ENCODE measurements around the gene CCDC91. TPM values are rescaled to one million over a fixed set of nuclear protein-coding genes. Genes with fewer than 3 reads are reported as not detected.

Gene CCDC91
- total RNA-seq, 4 donors from 2014 or later: 7.2 to 37.6 (median 22.7) TPM

- 93 to 100% methylated on average over 2 of the region's 2 CpGs for WGBS, 2 donors
- Histone ChIP-seq H3K4me3 (no peak overlapping the region), H3K27me3 (no peaks in the 10 kb centered on the region), H3K4me1 (no peaks in the 10 kb centered on the region), H3K27ac (no peak overlapping the region), H3K9me3 (peaks cover 0 to 7% (median 0%) of the 10 kb centered on the region in 3 donors), H3K36me3 (peaks cover 0 to 21% (median 0%) of the 10 kb centered on the region in 3 donors)
- intact Hi-C loops (cut with DNase I): no loop called here
- no peak for TF ChIP-seq CTCF (IDR thresholded peaks at IDR 0.05)
- TF ChIP-seq POLR2A (IDR thresholded peaks at IDR 0.05): no peak
- no peak for DNase-seq
Observed at GRCh38 chr12:28296287-28296686, 106.0 kb downstream of the CCDC91 start.

GRCh38 chr12:28303192-28303591 lies 112.9 kb downstream of the CCDC91 start:
- no peak for DNase-seq
- H3K36me3 ChIP-seq: peaks cover 0 to 20% (median 0%) of the 10 kb centered on the region in 3 donors
- intact Hi-C loops (cut with DNase I): no loop called here
- no peak for TF ChIP-seq POLR2A (IDR thresholded peaks at IDR 0.05)
- no peak for TF ChIP-seq CTCF (IDR thresholded peaks at IDR 0.05)
- no peaks in the 10 kb centered on the region for H3K9me3 ChIP-seq
- WGBS, 2 donors: 94 to 97% methylated on average over 3 of the region's 3 CpGs
- no peaks in the 10 kb centered on the region for H3K27me3 ChIP-seq
- no peak overlapping the region for H3K4me3 ChIP-seq
- H3K27ac ChIP-seq: no peak overlapping the region
- no peaks in the 10 kb centered on the region for H3K4me1 ChIP-seq

- WGBS, 2 donors: 87 to 88% methylated on average over 2 of the region's 2 CpGs
- intact Hi-C loops (cut with DNase I): no loop called here
- H3K9me3 ChIP-seq: no peaks in the 10 kb centered on the region
- H3K36me3 ChIP-seq: peaks cover 0 to 39% (median 0%) of the 10 kb centered on the region in 3 donors
- H3K27me3 ChIP-seq: no peaks in the 10 kb centered on the region
- no peak for DNase-seq
- H3K4me3 ChIP-seq: no peak overlapping the region
- TF ChIP-seq CTCF (IDR thresholded peaks at IDR 0.05) (no peak), POLR2A (IDR thresholded peaks at IDR 0.05) (no peak)
- no peak overlapping the region for H3K27ac ChIP-seq
- H3K4me1 ChIP-seq: no peaks in the 10 kb centered on the region
Observed at GRCh38 chr12:28306535-28306934, 116.3 kb downstream of the CCDC91 start.

- H3K27me3 ChIP-seq: no peaks in the 10 kb centered on the region
- H3K4me3 ChIP-seq: no peak overlapping the region
- TF ChIP-seq POLR2A (IDR thresholded peaks at IDR 0.05): no peak
- TF ChIP-seq CTCF (IDR thresholded peaks at IDR 0.05): no peak
- 88 to 92% methylated on average over 2 of the region's 2 CpGs for WGBS, 2 donors
- peaks cover 0 to 5% (median 2%) of the 10 kb centered on the region in 3 donors for H3K4me1 ChIP-seq
- intact Hi-C loops (cut with DNase I): no loop called here
- H3K36me3 ChIP-seq: peaks cover 0 to 43% (median 0%) of the 10 kb centered on the region in 3 donors
- no peak for DNase-seq
- no peak overlapping the region for H3K27ac ChIP-seq
- H3K9me3 ChIP-seq: no peaks in the 10 kb centered on the region
Observed at GRCh38 chr12:28308891-28309290, 118.6 kb downstream of the CCDC91 start.

GRCh38 chr12:28313631-28314030 lies 123.4 kb downstream of the CCDC91 start:
- DNase-seq: no peak
- Histone ChIP-seq H3K4me3 (no peak overlapping the region), H3K9me3 (peaks cover 0 to 4% (median 0%) of the 10 kb centered on the region in 3 donors), H3K27ac (peak overlapping the region in 1 of 4 donors; percentile 4), H3K4me1 (peaks cover 0 to 5% (median 2%) of the 10 kb centered on the region in 3 donors), H3K36me3 (peaks cover 0 to 40% (median 0%) of the 10 kb centered on the region in 3 donors), H3K27me3 (no peaks in the 10 kb centered on the region)
- TF ChIP-seq POLR2A (IDR thresholded peaks at IDR 0.05): no peak
- TF ChIP-seq CTCF (IDR thresholded peaks at IDR 0.05): no peak
- intact Hi-C loops (cut with DNase I): no loop called here
- WGBS, 2 donors: 82 to 88% methylated on average over 1 of the region's 1 CpG
